Stimulated activated CD4-positive, alpha-beta T cell treated with anti-CD3 and anti-CD28 coated beads, TNF-alpha, amount 100 ng/mL, for 1 hour (primary cell): Measurements from ENCODE around the gene DCST1.

Experiments used
- DNase-seq, 3 donors: peaks; one replicate each; pipeline ENCODE4 v3.0.0-alpha.2; 2020; ENCODE audit warnings: low read depth in 3 of 3, low spot score in 1 of 3

DCST1 gene

GRCh38 chr1:155012776-155013602 is 20.6 kb upstream of the DCST1 start:
- DNase-seq: no peak

GRCh38 chr1:155013632-155014031 is 20.0 kb upstream of the DCST1 start:
- DNase-seq: no peak

- DNase-seq: no peak
Measured at GRCh38 chr1:155014709-155015508, 18.7 kb upstream of the DCST1 start.

- no peak for DNase-seq
Measured at GRCh38 chr1:155015527-155016230, 17.9 kb upstream of the DCST1 start.

GRCh38 chr1:155016231-155016831 is 17.3 kb upstream of the DCST1 start:
- no peak for DNase-seq

GRCh38 chr1:155017041-155017945 is 16.3 kb upstream of the DCST1 start:
- DNase-seq: peak; percentile 80 to 92 (median 89)

- DNase-seq: no peak
Measured at GRCh38 chr1:155017946-155018316, 15.7 kb upstream of the DCST1 start.

GRCh38 chr1:155018617-155019348 is 14.8 kb upstream of the DCST1 start:
- DNase-seq: no peak

- DNase-seq: no peak
Measured at GRCh38 chr1:155019377-155020245, 14.0 kb upstream of the DCST1 start.

GRCh38 chr1:155022136-155022926 is 11.3 kb upstream of the DCST1 start:
- no peak for DNase-seq

GRCh38 chr1:155022927-155023236 is 10.7 kb upstream of the DCST1 start:
- DNase-seq: no peak

GRCh38 chr1:155023627-155024026 is 10.0 kb upstream of the DCST1 start:
- DNase-seq: no peak

GRCh38 chr1:155024315-155024714 is 9.3 kb upstream of the DCST1 start:
- no peak for DNase-seq

GRCh38 chr1:155026154-155026553 is 7.5 kb upstream of the DCST1 start:
- DNase-seq: no peak

- no peak for DNase-seq
Measured at GRCh38 chr1:155026588-155026987, 7.0 kb upstream of the DCST1 start.

- no peak for DNase-seq
Measured at GRCh38 chr1:155029513-155030242, 3.9 kb upstream of the DCST1 start.

- no peak for DNase-seq
Measured at GRCh38 chr1:155030243-155030795, 3.3 kb upstream of the DCST1 start.
